Neural progenitor cell (in vitro differentiated cells): ENCODE results near the gene STK40.

ENCODE experiments used
- CTCF ChIP-seq: fragments of 200-600 bp; sonication (generic); IDR thresholded peaks from 2 replicates; pipeline ENCODE4 v1.5.1; 2017; ENCODE audit warnings: antibody characterized with exemption, mild to moderate bottlenecking
- EZH2 ChIP-seq: fragments of 200-600 bp; sonication (generic); IDR thresholded peaks from 2 replicates; pipeline ENCODE4 v1.6.1; 2017; ENCODE audit warnings: antibody characterized with exemption, mild to moderate bottlenecking, moderate library complexity

- TF ChIP-seq CTCF = no peak
- no peak for TF ChIP-seq EZH2
Measured at GRCh38 chr1:36359383-36359782, 26.3 kb downstream of the STK40 start.
